Endothelial cell of hepatic sinusoid (primary cell): ENCODE data around the gene AGPAT2.

Source experiments
- in situ Hi-C: cut with HindIII; loops from 2 replicates; pipeline ENCODE4 v1.10.0; 2017; ENCODE audit warnings: low sequenced_read_pairs

AGPAT2 gene

DNA sequence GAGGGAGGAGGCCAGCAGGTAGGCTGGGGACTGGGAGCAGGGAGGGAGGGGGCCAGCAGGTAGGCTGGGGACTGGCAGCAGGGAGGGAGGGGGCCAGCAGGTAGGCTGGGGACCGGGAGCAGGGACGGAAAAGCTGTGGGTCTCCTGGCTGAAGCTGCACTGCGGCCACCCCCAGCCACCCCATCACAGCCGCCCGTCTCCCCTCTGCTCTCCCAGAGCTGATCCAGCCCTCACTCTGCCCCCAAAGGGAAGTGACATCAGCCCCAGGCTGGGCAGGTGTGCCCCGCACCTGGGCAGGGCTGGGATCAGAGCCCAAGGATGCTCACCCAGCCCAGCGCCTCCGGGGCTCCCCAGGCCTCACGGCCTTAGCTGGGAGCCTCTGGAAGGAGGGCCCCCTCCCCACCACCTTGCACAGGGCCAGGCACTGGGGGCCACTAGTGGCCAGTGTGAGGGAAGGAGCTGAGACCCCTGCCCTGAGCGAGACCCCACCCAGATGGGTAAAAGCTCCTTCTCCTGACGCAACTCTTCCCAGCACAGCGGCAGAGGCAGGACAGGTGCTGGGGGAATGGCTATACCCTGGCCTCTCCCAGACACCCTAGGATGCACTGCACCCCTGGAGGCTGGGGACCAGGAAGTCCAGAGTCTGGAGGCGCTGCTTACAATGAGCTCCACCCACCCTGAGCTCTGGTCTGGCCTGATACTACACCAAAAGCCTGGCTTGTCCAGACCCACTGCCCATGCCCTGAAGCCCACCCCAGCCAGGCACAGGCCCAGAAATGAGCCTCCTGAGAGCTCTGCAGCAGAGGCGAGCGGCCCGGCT, 11.6 kb downstream of the AGPAT2 start:
- in situ Hi-C loops, result loop anchor here (10.0 kb wide), 1 partner anchor 121 kb away; no protein-coding TSS in a partner anchor

DNA sequence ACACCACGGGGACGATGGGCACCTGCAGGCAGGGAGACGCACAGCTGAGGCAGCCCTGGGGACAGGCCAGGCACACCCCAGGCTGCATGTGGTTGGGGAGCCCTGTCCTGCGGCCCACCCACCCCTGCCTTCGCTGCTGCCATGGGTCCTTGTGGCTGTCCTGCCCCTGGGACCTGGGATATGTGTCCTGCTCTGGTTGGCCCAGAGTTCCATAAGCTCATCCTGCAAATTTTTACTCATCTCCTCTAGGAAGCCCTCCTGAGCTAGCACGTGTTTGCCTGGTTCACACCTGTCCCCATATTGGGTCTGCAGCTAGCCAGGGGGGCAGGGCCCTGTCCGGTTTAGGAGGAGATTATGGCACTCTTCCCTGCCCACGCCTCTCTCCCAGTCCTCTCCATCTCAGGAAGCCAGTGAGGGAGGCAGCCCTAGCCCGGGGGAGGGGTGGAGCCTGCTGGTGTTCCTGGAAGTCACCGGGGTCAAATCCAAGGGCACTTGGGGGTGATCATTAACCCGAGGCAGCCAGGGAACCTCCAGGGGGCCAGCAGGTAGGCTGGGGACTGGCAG, 12.4 kb downstream of the AGPAT2 start:
- in situ Hi-C loops, result loop anchor here (5.0 to 10.0 kb wide), 3 partner anchors 120 to 308 kb away; no protein-coding TSS in a partner anchor

DNA sequence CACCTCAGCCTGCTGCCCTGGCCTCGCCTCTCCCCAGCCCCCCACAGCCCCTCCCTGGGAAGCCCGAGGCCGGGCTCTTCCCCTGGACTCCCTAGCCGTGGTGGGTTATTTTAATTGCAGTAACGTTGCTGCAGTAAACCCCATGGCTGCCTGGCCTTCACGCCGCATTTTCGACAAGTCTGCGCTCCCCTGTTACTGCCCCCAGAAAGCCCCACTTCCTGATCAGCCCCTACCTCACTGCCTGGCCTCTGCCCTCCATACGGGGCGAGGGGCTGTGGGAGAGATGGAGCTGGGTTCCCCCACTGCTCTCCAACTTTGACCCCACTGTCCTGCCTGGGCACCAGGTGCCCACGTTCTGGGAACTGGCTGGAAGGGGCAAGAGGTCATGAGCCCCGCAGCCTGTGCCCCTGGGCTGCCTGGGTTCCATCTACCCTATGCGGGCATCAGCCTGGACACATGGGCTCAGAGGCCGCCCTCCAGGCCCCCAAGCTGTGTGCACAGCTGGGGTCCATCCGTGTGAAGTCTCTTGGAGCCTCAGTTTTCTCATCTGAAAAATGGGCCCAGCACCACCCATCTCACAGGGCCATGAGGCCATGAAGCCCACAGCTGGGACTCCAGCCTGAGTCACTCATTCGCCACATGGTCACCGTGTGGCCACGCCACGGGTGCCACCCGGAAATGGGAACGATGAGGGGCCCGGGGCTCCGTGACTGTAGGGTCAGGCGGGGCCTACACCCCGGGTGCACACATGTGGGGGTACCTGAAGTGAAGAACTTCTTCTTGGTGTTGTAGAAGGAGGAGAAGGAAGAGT, 13.1 kb downstream of the AGPAT2 start:
- in situ Hi-C loops, result loop anchor here (5.0 to 10.0 kb wide), 3 partner anchors 119 to 307 kb away; no protein-coding TSS in a partner anchor

DNA sequence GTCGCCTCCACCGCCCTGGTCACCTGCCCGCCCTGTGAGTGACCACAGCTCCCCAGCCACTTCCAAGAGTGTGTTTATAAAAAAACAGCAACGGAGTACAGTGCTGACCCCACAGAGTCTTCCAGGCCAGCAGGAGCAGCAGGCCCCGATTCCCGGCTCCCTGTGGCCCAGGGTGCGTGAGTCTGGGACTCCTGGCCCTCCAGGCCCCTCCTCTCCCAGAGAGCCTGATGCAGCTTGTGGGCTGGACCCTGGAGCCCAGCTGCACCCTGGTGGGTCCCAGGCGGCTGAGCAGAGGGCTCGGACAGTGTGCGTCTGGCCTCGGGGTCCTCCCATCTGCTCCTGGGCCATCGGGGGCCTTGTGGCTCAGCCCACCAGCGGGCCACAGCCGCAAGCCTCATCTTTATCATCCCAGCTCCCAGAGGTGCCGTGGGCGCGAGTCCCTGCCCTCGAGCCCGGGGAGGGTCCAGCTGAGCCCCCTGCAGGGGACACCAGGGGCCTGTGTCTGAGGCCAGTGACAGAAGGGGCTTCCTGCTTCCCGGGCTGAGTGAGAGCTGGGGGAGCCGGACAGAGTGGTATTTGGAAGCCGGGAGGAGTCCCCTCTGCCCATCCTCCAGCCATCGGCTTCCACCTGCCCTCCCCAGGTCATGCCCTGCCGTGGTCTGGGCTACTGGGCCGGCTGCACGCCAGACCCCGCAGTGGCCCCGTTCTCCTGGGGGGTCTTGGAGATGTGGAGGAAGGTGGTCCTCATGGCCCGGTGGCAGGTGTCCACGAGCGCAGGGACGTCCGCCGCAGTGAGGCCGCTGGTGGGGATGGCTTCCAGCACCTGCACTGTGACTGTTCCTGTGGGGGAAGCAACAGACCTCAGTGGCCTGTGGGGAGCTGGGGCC, 13.9 kb downstream of the AGPAT2 start:
- in situ Hi-C loops, result loop anchor here (5.0 to 10.0 kb wide), 3 partner anchors 119 to 306 kb away; no protein-coding TSS in a partner anchor

DNA sequence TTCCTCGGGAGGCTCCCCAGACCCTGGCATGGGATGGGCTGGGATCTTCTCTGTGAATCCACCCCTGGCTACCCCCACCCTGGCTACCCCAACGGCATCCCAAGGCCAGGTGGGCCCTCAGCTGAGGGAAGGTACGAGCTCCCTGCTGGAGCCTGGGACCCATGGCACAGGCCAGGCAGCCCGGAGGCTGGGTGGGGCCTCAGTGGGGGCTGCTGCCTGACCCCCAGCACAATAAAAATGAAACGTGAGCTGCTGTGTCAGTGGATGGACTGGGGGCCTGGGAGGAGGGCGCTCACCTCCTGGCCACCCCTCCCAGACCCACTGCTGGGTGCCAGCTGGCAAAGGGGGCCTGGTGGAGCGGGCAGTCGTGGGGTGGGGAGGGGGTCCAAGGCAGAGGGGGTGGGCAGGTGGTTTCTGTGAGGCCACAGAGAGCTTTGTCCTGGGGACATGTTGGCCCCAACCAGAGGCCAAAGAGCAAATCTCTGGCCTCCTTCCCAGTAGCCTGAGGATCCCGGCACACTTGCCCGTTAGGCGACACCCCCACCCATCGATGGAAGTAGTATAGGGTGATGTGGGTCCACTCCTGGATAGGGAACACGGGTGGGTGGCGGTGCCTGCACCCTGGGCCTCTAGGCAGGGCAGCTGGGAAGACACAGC, 14.7 kb downstream of the AGPAT2 start:
- in situ Hi-C loops, result loop anchor here (5.0 to 10.0 kb wide), 3 partner anchors 118 to 305 kb away; no protein-coding TSS in a partner anchor

DNA sequence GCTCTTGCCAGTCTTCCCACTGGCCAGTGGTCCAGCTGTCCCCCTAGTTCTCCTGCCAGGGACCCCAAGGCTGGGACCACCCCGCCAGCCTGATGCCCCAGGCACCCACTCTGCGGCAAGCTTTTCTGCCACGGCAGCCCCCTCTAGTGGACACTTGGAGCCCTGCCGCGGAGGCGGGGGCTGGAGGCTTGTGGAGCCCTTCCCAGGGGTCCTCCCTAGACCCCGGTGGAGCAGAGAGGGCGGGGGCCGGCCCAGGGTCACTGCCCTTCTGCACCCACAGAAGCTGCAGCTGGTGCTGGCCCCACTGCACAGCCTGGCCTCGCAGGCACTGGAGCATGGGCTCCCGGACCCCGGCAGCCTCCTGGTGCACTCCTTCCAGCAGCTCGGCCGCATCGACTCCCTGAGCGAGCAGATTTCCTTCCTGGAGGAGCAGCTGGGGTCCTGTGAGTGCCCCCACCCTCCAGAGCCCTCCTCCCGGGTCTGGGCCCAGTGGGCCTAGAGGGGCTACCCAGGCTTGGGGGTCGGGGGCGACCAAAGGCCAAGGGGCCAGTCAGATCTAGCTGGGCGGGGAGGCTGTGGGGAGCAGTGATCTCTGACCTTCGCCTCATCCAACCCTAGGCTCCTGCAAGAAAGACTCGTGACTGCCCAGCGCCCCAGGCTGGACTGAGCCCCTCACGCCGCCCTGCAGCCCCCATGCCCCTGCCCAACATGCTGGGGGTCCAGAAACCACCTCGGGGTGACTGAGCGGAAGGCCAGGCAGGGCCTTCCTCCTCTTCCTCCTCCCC, 15.4 kb downstream of the AGPAT2 start:
- in situ Hi-C loops, result loop anchor here (5.0 to 10.0 kb wide), 3 partner anchors 117 to 305 kb away; no protein-coding TSS in a partner anchor

DNA sequence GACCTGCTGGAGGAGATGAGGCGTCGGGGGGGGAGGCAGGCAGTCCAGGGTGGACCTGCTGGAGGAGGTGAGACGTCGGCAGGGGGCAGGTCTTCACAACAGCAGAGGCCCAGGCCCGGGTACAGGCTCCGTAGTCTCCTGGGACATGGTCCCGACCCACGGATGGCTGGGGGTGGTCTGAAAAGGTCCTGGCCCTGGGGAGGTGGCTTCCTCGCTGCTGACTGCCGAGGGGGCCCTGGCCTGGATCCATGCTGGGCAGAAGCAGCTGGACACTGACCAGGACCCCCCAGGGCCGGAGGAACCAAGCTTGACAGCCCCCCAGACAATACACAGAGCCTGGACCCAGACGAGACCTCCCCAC, 16.0 kb downstream of the AGPAT2 start:
- in situ Hi-C loops, result loop anchor here (5.0 to 10.0 kb wide), 3 partner anchors 116 to 304 kb away; no protein-coding TSS in a partner anchor

DNA sequence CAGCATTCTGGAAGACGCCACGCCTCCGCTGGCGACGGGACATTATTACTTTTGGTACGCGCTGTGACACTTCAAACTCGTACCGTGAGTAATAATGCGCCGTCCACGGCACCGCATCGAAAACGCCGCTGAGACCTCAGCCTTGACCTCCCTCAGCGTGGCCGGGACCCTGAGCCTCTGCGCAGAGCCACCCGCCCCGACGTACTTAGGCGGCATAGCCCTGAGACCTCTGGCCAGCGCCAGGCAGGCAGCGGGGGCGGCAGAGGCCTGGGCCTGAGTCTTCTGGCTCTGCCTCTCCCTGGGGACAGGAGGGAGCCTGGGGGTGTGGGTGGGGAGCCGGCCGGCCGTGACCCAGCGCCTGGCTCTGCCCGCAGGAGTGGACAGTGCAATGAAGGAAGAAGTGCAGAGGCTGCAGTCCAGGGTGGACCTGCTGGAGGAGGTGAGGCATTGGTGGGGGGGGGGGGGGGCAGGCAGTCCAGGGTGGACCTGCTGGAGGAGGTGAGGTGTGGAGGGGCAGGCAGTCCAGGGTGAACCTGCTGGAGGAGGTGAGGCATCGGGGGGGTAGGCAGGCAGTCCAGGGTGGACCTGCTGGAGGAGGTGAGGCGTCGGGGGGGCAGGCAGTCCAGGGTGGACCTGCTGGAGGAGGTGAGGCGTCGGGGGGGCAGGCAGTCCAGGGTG, 16.5 kb downstream of the AGPAT2 start:
- in situ Hi-C loops, result loop anchor here (5.0 to 10.0 kb wide), 3 partner anchors 116 to 303 kb away; no protein-coding TSS in a partner anchor

DNA sequence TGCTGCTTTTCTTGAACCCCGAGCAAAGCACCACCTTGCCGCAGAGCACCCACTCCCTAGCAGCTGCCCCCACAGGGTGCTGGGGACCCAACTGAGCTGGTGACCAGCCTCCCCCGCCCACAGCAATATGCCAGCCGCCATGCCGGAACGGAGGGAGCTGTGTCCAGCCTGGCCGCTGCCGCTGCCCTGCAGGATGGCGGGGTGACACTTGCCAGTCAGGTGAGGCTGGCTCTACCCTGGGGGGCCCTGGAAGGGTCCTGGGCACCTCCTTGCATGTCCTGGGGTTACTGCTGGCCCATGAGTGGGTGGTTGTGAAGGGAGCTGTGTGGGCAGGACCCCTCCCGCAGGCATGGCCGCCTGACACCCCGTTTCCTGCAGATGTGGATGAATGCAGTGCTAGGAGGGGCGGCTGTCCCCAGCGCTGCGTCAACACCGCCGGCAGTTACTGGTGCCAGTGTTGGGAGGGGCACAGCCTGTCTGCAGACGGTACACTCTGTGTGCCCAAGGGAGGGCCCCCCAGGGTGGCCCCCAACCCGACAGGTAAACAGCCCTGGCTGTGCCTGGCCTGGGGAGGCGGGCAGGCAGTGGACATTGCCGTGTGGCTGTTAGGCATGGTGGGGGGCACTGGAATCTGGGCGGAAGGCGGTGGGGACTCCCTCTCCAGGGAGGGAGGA, 17.3 kb downstream of the AGPAT2 start:
- in situ Hi-C loops, result loop anchor here (5.0 to 10.0 kb wide), 3 partner anchors 115 to 303 kb away; no protein-coding TSS in a partner anchor

DNA sequence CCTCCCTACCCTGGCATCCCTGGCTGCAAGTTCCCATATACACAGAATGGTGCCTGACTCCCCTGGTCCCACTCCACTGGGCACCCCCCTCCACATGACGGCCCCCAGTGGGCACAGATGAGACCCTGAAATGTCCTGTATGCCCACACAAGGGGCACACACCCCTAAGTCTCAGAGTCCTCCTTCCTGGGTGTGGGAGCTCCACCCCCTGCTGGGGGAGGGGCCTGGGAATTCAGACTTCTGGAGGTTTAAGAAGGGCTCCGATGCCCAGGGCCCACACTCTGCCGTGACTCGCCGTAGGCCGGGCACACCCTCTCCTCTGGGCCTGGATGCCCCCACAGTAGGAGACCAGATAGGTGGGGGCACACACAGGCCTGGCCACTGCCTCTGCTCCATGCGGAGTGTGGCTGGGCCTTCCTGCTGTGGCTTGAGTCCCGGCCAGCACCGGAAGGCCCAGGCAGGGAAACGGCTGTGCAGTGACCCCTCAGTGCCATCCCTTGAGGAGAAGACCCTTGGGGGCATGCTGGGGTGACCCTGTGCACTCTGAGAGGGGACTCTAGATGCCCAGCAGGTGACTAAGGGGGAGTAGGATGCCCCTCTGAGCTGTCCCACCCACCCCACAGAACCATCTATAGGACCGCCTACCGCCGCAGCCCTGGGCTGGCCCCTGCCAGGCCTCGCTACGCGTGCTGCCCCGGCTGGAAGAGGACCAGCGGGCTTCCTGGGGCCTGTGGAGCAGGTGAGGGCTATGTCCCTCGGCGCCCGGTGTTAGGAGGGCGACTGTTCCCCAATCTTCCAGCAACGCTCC, 18.1 kb downstream of the AGPAT2 start:
- in situ Hi-C loops, result no loop called here

DNA sequence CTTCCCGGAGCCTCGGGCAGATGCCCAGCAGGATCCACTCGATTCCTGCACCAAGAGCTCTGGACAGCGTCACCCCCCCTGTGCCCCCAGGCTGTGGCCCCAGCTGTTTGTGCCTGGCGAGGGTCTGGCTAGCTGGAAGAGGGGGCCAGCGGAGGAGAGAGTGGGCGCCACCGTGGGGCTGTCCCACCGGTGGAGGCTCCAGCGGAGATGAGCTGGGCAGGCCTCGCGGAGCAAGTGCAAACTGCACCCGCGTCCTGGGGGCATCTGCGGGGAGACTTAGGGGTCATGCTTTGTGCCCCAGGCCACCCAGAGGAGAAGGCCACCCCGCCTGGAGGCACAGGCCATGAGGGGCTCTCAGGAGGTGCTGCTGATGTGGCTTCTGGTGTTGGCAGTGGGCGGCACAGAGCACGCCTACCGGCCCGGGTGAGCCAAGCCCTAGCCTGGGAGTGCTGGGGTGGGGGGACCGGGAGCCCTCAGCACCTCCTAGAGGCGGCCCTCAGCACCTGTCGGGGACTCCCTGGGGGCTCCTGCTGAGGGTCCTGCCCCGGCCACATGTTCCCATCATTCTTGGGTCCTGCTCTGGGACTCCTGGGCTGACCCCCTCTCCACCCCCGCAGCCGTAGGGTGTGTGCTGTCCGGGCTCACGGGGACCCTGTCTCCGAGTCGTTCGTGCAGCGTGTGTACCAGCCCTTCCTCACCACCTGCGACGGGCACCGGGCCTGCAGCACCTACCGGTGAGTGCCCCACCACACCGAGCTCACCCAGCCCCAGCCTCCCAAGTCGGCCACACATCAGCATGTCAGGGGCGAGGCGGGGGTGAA, 19.1 kb downstream of the AGPAT2 start:
- in situ Hi-C loops, result no loop called here

DNA sequence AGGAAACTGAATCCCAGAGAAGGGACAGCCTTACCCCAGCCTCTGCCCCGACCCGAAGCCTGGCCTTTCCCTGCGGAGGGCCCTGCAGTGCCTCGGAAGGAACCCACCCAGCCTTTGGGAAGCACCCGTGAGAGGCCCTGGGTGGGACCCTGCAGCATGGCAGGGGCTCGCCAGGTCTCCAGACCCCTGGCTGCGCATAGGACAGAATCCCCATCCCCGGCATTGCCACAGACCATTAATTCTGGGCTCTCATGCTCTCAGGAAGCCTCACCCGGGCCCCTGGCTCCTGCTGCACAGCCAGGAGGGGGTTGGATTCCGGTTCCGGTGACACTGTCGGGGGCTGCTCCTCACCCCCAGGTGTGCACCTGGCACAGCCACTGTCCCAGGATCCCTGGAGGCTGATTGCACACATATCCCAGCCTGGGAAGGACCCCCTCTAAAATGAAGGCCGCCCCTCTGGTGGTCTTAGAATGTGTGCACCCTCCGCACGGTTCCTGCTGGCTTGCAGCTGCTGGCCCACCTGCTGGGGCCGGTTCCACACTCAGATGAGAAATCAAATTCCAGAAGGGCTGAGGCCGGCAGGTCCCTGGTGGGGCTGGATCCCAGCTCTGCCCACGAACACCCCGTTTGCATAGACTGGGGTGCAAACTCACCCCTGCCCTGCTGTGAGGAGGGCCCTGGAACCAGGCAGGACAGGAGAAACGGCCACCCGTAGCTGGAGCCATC, 19.9 kb downstream of the AGPAT2 start:
- in situ Hi-C loops, result no loop called here

DNA sequence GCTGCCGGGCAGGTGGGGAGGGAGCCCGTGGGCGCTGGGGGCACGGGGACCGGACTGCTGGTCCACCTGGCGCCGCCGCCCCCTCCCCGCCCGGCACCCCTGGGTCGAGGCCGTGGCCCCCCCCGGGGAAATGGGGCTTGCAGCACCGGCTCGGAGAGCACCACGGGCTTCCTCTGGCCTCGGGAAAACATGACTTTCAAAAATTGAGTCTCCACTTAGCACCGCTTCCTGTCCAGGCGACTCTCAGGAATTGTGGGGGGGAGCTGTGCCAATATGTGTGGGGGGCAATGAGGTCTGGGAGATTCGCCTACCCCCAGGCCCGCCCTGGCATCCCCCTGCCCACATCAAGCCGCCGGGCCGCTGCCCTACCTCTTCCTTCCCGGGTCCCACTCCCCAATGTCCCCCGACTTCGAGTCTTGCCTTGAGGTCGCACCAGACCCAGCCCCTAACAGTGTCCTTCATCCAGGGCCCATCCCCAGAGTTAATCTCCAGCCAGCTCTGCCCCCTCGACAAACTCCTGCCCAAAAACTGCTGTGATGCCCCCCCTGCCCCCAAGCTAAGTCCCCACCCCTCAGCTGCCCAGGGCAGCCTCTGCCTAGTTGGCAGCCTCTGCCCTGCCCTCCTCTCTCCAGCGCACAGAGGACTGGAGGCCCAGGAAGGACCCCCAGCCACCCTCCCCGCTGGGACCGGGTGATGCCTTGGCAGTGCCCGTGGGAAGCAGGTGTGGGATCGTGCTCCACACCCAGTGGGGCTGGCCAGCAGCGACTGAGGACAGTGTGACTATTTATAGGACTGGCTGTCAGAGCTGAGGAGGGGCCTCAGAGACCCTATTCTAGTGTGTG, 20.7 kb downstream of the AGPAT2 start:
- in situ Hi-C loops, result no loop called here

DNA sequence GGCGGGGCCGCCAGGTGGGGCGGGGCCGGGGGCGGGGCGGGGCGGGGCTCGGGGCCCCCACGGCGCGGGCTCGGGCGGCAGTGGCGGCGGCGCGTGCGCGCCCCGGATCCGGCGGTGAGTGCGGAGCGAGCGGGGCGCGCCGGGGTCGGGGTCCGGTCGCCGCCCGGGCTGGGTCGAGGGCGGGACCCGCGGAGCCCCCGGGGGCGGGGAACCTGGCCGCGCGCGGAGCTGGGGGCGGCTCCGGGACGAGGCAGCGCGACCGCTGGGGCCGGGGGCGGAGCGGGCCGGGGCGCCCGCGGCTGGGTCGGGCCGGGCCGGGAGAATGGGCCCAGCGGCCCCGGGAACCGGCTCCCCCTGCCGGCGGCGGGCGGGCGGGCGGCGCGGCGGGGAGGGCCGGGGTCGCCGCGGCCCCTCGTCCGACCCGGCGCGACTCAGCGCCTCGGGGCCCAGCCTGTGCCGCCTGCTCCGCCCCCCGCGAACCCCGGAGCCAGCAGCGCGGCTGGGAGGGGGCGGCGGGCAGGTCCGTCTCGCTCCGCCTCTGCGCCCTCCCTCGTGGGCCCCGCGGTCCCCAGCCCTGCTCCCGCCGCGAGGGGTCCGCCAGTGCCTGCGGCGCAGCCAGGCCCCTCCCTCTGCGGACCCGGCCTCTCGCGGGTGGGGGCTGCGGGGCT, 21.4 kb downstream of the AGPAT2 start:
- in situ Hi-C loops, result no loop called here
